Measurements from ENCODE around the gene AK9.
A peak's percentile ranks its signal among the peaks of the same experiment; 100 is the strongest.

The AK9 gene

GRCh38 chr6:109485266-109485935, 205.6 kb downstream of the AK9 start:
- FAIRE-seq (no peak), DNase-seq (ENCODE audit: insufficient read length, low spot score) (no peak)
- TF ChIP-seq CTCF (IDR thresholded peaks at IDR 0.05; ENCODE audit: insufficient read depth, missing control alignments): no peak

GRCh38 chr6:109484122-109484521, 206.9 kb downstream of the AK9 start:
- no peak for FAIRE-seq
- no peak for TF ChIP-seq CTCF (IDR thresholded peaks at IDR 0.05; ENCODE audit: insufficient read depth, missing control alignments)
- no peak for DNase-seq (ENCODE audit: insufficient read length, low spot score)

DNA sequence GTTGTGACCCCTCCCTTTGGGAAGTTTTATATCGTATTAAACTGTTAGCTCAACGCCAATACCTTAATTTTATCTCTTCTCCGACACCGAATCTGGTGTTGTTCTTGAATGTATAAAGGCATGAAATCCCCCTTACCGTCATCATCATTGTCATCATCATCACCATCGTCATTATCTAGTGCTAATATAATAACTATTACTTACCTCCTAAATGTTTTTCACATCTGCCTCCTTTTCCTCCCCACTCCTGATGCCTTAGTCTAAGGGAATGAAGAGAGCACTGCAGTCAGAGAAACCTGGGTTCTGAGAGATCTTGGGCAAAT, 207.3 kb downstream of the AK9 start:
- FAIRE-seq (no peak), DNase-seq (ENCODE audit: insufficient read length, low spot score) (no peak)
- no peak for TF ChIP-seq CTCF (IDR thresholded peaks at IDR 0.05; ENCODE audit: insufficient read depth, missing control alignments)

- TF ChIP-seq CTCF (IDR thresholded peaks at IDR 0.05; ENCODE audit: insufficient read depth, missing control alignments): no peak
- DNase-seq (ENCODE audit: insufficient read length, low spot score): peak; percentile 59
- FAIRE-seq: no peak
Measured at GRCh38 chr6:109482905-109483734, 207.9 kb downstream of the AK9 start, which contains the start of gene ZBTB24. TSS of gene ZBTB24 (minus strand) at chr6:109483219. CDS start at chr6:109482026, 1,193 bp downstream.

DNA sequence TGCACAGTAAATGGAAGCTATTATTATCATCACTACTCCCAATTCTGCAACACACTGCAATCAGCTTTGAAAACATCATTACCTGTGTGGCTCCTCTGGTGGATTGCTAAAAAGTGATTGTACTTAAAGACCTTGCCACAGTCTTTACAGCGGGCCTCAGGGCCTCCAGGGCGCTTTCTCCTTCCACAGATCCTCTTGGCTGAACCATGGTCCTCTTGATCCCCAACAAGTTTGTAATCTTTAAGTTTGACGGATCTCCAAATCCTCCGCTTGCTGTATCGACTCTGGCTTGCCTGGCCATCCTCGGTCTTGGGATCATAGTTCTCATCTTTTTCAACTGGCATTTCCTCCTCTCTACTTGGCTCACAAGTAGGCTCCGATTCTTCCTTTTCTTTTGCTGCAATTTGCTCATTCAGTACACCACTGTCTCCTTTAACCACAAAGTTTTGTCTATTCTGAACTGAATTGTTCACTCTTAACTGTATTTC, 210.0 kb downstream of the AK9 start:
- FAIRE-seq (no peak), DNase-seq (ENCODE audit: insufficient read length, low spot score) (no peak)
- TF ChIP-seq CTCF (IDR thresholded peaks at IDR 0.05; ENCODE audit: insufficient read depth, missing control alignments): no peak

- no peak for TF ChIP-seq CTCF (IDR thresholded peaks at IDR 0.05; ENCODE audit: insufficient read depth, missing control alignments)
- FAIRE-seq (no peak), DNase-seq (ENCODE audit: insufficient read length, low spot score) (no peak)
Measured at GRCh38 chr6:109478841-109479624, 212.0 kb downstream of the AK9 start.
